HG03060 (cell line): Measurements from ENCODE around the gene RPTOR.

ENCODE experiments used
- ATAC-seq: cut with Tn5 transposase; IDR thresholded peaks from one replicate; pipeline ENCODE4 v1.9.1; 2021; ENCODE audit warnings: low read depth, moderate number of reproducible peaks; ENCODE audit not compliant: unreplicated experiment

RPTOR gene

GRCh38 chr17:80912476-80912875 is 367.8 kb downstream of the RPTOR start:
- no peak for ATAC-seq

DNA sequence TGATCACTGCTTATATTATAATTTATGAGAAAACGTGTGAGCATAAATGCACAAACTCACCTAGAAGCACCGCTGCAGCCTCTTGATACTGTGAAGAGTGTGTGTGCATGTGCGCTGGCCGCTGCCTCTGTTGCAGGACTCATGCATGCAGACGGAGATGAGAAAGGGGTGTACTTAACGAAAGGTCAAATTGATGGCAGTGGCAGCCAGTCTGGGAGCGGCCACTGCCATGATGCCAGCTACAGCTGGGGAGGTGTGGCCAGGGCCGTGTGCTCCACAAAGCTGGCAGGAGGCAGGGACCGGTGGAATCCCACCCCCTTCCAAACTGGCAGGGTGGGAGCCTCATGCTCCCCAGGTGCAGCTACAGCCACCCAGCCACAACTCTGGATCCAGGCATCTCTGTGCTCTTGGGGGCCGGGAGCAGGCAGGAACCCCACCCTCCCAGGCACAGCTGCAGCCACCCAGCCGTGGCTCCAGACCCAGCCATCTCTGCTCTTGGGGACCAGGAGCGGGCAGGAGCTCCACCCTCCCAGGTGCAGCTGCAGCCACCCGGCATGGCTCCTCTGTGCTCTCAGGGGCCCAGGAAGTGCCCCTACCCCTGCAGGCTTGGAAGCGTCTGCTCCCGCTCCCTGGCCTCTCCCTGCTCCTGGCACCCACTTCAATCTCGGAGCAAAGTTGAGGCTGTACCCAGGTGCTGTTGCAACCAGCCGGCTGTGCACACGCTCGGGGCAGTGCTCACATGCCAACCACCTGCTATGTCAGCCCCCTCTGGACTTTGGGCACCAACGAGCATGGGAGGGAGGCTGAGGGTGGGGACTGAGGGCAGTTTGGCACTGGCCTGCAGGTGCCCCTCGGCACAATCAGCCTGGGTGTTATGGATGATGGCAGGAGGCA is 369.5 kb downstream of the RPTOR start:
- no peak for ATAC-seq

GRCh38 chr17:80916246-80916645 is 371.6 kb downstream of the RPTOR start:
- no peak for ATAC-seq

DNA sequence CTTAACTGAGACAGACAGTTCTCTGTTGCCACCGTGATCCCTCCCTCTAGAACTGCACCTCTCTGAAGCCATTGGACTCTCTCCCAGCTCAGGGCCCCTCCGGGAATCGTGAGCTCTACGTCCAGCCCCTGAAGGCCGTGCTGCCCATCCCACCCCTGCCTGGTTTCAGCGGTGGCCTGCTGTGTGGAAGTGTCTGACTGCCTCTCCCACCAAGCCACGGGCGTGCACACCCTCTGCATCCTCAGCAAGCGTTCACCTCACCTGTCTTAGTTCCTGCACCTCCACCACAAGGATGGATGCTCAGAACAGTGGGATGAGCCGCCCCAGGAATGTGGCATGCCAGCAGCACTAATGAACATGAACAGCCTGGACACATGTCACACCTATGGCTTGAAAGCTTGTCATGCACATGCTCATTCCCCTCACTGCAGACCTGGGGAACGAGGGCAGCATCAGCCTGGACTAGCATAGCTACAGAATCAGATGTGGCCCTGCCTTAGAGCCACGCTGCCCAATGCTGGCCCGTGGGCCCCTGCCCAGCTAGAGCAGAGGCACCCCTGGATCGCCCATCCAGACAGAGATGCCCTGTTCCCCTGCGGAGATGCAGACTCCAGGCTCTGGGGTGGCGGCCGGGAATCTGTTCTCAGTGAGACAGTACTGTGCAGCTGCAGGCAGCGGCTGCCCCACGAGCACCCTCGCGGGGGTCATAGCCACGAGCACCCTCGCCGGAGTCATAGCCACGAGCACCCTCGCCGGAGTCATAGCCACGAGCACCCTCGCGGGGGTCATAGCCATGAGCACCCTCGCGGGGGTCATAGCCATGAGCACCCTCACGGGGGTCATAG is 373.3 kb downstream of the RPTOR start:
- no peak for ATAC-seq

- no peak for ATAC-seq
Measured at GRCh38 chr17:80918731-80919130, 374.1 kb downstream of the RPTOR start.

DNA sequence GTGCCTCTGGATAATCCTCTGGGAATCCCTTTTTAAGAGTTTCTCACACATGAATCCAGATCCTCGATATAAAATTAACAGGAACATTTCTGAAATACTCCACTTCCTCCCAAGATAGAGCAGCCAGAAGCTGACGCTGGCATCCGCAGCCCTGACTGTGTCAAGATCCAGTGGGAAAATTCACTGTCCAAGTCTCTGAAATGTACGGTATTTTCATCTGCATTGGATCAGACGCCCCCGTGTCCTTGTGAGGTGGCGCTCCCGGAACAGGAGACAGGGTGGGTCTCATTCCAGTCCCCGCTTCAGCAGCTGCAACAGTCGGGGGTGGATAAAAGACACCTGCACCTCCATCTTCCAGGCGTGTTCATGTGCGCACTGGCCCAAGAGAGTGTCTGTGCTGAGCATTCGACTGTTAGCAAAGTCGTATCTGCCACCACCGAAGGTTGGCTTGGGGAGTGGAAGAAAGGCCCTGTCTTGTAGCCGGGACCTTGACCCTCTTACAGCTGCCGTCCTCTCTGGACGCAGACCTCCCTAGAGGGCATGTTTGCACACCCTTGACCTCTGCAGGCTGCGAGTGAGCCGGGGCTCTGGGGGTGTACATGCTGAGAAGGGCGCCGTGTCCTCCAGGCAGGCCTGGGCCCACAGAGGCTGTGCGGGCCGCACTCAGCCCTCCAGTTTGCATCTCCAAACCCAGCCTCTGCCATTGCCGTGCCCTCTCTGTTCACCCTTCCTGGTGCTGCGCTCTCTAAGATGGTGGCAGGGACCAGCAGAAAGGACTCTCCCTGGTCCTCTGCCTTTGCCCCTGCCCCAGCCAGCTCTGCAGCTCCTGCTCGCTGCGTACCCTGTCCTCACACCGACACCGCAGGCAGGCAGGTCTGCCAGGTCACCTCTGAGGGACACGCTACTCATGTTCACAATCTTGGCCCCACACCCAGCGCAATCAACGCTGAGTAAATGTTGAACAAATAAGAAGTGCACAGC is 375.0 kb downstream of the RPTOR start:
- no peak for ATAC-seq

DNA sequence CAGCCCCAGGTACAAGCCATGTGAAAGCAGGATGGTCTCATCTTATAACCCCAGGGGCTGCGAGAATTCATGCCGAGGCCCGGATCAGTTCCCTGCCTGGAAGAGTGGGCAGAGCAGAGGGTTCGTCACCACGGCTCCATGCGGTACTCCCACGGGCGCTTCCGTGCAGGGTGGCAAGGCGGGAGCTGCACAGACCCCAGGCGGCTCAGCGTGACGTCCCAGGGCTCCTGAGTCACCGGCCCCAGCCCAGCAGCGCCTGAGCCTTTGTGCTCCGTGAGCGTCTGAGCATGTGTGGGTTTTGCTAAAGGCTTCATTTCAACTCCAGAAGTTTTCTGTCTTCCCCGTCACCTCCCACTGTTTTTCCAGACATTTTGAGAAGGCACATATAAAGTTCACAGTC is 375.8 kb downstream of the RPTOR start:
- no peak for ATAC-seq

DNA sequence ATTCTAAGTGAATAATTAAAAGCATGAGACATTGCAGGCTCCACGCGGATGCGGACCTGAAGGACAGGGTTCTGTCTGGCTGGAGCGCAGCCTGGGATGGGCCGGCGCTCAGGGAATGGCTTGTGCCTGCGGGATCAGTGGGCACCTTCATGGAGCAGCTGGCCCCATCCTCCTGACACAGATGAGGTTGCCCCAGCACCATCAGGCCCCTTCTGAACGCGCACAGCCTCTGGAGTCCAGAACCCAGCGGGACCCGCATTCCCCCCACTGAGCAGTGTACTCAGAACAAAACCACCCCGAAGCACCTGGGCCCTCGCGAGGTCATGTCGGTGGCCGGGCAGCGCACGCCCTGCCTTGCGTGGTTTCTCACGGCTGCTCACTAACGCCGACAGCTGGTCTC is 376.5 kb downstream of the RPTOR start:
- ATAC-seq = no peak

- no peak for ATAC-seq
Measured at GRCh38 chr17:80921741-80922579, 377.3 kb downstream of the RPTOR start.

- no peak for ATAC-seq
Measured at GRCh38 chr17:80922580-80923160, 378.0 kb downstream of the RPTOR start.

GRCh38 chr17:80923211-80924110 is 378.8 kb downstream of the RPTOR start:
- ATAC-seq = no peak

GRCh38 chr17:80924111-80924806 is 379.6 kb downstream of the RPTOR start:
- no peak for ATAC-seq

DNA sequence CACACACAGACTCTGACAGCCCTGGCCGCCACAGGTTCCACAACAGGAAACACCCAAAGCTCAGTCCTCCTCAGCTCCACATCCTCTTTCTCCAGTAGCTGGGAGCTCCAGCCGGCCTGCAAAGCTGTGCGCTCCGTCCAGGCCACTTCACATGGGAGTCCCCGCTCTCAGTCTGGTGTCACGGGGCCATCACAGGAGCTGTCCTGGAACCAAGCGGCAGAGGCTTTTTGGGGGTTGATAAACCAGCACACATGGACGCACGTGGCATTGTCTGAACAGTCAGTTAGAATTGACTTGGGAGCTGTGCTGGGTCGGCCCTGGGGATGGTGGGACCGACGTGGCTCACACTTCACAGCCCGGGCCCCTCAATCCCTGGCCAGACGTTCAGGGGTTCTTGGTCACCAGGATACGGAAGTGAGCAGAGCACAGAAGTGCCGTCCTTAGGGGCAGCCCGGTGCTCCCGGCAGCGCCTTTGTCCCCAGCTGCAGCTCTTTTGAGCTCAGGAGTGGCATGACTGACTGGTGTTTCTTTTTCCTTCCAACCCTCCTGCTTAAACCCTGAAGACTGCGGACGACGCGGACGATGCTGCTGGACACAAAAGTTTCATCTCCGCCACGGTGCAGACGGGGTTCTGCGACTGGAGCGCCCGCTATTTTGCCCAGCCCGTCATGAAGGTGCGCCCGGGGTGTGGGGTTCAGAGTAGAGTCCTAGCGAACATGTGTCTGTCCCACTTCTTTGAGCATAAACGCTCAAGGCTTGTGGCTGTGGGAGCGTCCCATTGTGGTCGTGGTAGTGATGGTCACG is 380.4 kb downstream of the RPTOR start:
- ATAC-seq = no peak

GRCh38 chr17:80925688-80926335 is 381.2 kb downstream of the RPTOR start:
- ATAC-seq = no peak

GRCh38 chr17:80926591-80927250 is 382.1 kb downstream of the RPTOR start:
- no peak for ATAC-seq

DNA sequence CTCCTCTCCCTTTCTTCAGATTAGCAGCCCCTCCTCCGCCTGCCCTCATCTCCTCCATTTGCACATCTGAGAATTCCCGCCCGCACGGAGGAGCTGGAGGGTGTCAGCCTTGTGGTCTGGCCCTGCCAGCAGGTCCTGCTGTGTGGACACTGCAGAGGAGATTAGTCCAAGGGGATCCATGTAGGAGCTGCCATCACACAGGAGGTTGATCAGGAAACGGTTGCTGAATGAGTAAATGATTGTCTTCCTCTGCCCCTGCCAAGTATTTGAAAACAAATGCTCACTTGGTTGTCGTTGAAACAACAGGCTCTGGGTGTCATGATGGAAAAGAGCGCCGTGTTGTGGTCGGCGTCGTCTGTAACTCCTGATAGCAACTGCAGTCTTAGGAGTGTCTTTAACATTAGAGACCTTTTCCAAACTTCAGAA is 383.2 kb downstream of the RPTOR start:
- ATAC-seq = no peak
